ENCODE data around the gene TEKT5.

DNA sequence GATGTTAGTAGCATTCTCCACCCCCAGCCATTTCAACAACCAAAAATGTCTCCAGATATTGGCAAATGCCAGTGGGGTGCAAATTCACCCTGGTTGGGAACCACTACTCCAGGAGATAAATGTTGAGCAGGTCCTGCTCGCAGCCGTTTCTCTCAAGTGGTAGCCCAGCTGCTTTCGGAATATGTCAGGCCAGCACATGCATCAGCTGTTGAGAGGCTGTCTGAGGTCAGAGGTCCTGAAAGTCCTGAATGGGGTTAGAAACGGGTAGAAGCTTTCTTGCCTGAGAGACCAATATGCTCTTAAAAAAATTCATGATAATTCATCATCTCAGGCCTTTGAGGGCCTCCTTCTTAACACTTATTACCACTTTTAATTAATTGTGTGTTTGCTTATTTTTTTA, 31.0 kb downstream of the TEKT5 start:
- TF ChIP-seq, protein P1, sequence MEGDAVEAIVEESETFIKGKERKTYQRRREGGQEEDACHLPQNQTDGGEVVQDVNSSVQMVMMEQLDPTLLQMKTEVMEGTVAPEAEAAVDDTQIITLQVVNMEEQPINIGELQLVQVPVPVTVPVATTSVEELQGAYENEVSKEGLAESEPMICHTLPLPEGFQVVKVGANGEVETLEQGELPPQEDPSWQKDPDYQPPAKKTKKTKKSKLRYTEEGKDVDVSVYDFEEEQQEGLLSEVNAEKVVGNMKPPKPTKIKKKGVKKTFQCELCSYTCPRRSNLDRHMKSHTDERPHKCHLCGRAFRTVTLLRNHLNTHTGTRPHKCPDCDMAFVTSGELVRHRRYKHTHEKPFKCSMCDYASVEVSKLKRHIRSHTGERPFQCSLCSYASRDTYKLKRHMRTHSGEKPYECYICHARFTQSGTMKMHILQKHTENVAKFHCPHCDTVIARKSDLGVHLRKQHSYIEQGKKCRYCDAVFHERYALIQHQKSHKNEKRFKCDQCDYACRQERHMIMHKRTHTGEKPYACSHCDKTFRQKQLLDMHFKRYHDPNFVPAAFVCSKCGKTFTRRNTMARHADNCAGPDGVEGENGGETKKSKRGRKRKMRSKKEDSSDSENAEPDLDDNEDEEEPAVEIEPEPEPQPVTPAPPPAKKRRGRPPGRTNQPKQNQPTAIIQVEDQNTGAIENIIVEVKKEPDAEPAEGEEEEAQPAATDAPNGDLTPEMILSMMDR (IDR thresholded peaks at IDR 0.05) = no peak
- no peak for TF ChIP-seq POLR2A (IDR thresholded peaks at IDR 0.05)

Measured in uterus (tissue), 2 donors.